H7 (cell line): Measurements from ENCODE around the gene COL18A1. TPM values are rescaled to one million over a fixed set of nuclear protein-coding genes. Genes with fewer than 3 reads are reported as not detected.

Experiments
- DNase-seq: peaks from one replicate; pipeline ENCODE4 v3.0.0; 2012
- H3K27me3 ChIP-seq: 2 replicates; pipeline ENCODE4 v1.6.0; 2011; ENCODE audit warnings: mild to moderate bottlenecking, low read length; ENCODE audit not compliant: control insufficient read depth, insufficient read depth
- H3K36me3 ChIP-seq: replicated peaks from 2 replicates; pipeline ENCODE4 v1.5.1; 2011; ENCODE audit warnings: low read length; ENCODE audit not compliant: control insufficient read depth, insufficient read depth
- H3K4me3 ChIP-seq: 2 replicates; pipeline ENCODE4 v1.5.1; 2011; ENCODE audit warnings: low read depth, mild to moderate bottlenecking, control low read depth, low read length, moderate library complexity; ENCODE audit not compliant: insufficient read depth
- total RNA-seq: library from RNA; depleted of rRNA; stranded (reverse); fragments of >200 nt; shearing (Covaris generic); gene quantifications from 2 replicates; pipeline ENCODE4 v1.2.3, GENCODE V29; 2014

COL18A1 gene
- total RNA-seq, 1 experiment from 2014 or later: 328 TPM

GRCh38 chr21:45548711-45549491 lies 143.9 kb downstream of the COL18A1 start:
- no peaks in the 10 kb centered on the region for H3K36me3 ChIP-seq
- peak; percentile 30 for DNase-seq
- no peak overlapping the region for H3K4me3 ChIP-seq
- no peaks in the 10 kb centered on the region for H3K27me3 ChIP-seq

- Histone ChIP-seq H3K36me3 (no peaks in the 10 kb centered on the region), H3K27me3 (no peaks in the 10 kb centered on the region), H3K4me3 (no peak overlapping the region)
- peak; percentile 61 for DNase-seq
Measured at GRCh38 chr21:45549626-45550463, 144.9 kb downstream of the COL18A1 start.

- no peak overlapping the region for H3K4me3 ChIP-seq
- H3K27me3 ChIP-seq: no peaks in the 10 kb centered on the region
- peak; percentile 70 for DNase-seq
- H3K36me3 ChIP-seq: no peaks in the 10 kb centered on the region
Measured at GRCh38 chr21:45550522-45551210, 145.7 kb downstream of the COL18A1 start.

GRCh38 chr21:45551316-45551715 lies 146.4 kb downstream of the COL18A1 start:
- Histone ChIP-seq H3K27me3 (no peaks in the 10 kb centered on the region), H3K36me3 (no peaks in the 10 kb centered on the region), H3K4me3 (no peak overlapping the region)
- peak; percentile 30 for DNase-seq

GRCh38 chr21:45551783-45552695 lies 147.1 kb downstream of the COL18A1 start:
- no peaks in the 10 kb centered on the region for H3K36me3 ChIP-seq
- peak; percentile 45 for DNase-seq
- no peak overlapping the region for H3K4me3 ChIP-seq

GRCh38 chr21:45552696-45553391 lies 147.9 kb downstream of the COL18A1 start:
- Histone ChIP-seq H3K27me3 (no peaks in the 10 kb centered on the region), H3K36me3 (no peaks in the 10 kb centered on the region), H3K4me3 (no peak overlapping the region)
- peak; percentile 65 for DNase-seq

More at GRCh38 chr21:45551783-45552695, 147.1 kb downstream of the COL18A1 start:
- no peaks in the 10 kb centered on the region for H3K27me3 ChIP-seq

- H3K27me3 ChIP-seq: no peaks in the 10 kb centered on the region
- peak overlapping the region; percentile 35 for H3K4me3 ChIP-seq
- no peaks in the 10 kb centered on the region for H3K36me3 ChIP-seq
- DNase-seq: peak; percentile 95
Measured at GRCh38 chr21:45554477-45555175, 149.7 kb downstream of the COL18A1 start.

- Histone ChIP-seq H3K4me3 (peak overlapping the region; percentile 61), H3K27me3 (no peaks in the 10 kb centered on the region), H3K36me3 (no peaks in the 10 kb centered on the region)
- peak; percentile 96 for DNase-seq
Measured at GRCh38 chr21:45555251-45555556, 150.2 kb downstream of the COL18A1 start.

GRCh38 chr21:45555557-45556301 lies 150.8 kb downstream of the COL18A1 start:
- Histone ChIP-seq H3K27me3 (no peaks in the 10 kb centered on the region), H3K36me3 (no peaks in the 10 kb centered on the region), H3K4me3 (peak overlapping the region; percentile 61)
- DNase-seq: peak; percentile 99

GRCh38 chr21:45556302-45556644 lies 151.3 kb downstream of the COL18A1 start:
- Histone ChIP-seq H3K27me3 (no peaks in the 10 kb centered on the region), H3K4me3 (no peak overlapping the region), H3K36me3 (no peaks in the 10 kb centered on the region)
- DNase-seq: no peak

GRCh38 chr21:45556645-45557615 lies 152.0 kb downstream of the COL18A1 start:
- H3K36me3 ChIP-seq: no peaks in the 10 kb centered on the region
- no peaks in the 10 kb centered on the region for H3K27me3 ChIP-seq
- peak; percentile 63 for DNase-seq
- no peak overlapping the region for H3K4me3 ChIP-seq

GRCh38 chr21:45557616-45558043 lies 152.7 kb downstream of the COL18A1 start:
- Histone ChIP-seq H3K36me3 (no peaks in the 10 kb centered on the region), H3K4me3 (no peak overlapping the region), H3K27me3 (no peaks in the 10 kb centered on the region)
- no peak for DNase-seq
